ENCODE measurements around the gene CCDC171.

DNA sequence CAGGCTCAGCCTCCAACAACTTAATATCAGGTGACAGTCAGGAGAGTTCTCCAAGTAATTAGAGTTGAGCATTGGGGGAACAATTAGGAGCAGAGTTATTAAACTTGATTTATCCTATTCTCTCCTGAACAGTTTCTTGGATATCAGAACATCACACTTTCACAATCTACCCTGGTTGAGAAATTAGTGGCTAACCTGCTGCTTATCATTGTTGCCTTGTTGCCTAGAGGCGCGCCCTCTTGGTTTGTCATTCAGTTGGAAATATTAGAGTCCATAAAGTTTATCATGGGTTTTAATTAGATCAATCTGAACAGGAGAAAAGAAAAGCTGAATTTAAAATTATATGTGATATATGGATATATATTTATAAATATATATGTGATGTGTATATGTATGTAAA, 291.1 kb downstream of the CCDC171 start:
- TF ChIP-seq CTCF (IDR thresholded peaks at IDR 0.05; ENCODE audit: insufficient read depth, low read depth, low read length), result no peak
- TF ChIP-seq EZH2 (IDR thresholded peaks at IDR 0.05; ENCODE audit: insufficient read depth, low read length), result no peak

All from astrocyte (in vitro differentiated cells and primary cell).